ENCODE data around the gene CCR5. TPM values are rescaled to one million over a fixed set of nuclear protein-coding genes. Genes with fewer than 3 reads are reported as not detected.

The CCR5 gene
- total and polyA plus RNA-seq, 10 donors, result 2.0 to 15.5 (median 6.8) TPM

DNA sequence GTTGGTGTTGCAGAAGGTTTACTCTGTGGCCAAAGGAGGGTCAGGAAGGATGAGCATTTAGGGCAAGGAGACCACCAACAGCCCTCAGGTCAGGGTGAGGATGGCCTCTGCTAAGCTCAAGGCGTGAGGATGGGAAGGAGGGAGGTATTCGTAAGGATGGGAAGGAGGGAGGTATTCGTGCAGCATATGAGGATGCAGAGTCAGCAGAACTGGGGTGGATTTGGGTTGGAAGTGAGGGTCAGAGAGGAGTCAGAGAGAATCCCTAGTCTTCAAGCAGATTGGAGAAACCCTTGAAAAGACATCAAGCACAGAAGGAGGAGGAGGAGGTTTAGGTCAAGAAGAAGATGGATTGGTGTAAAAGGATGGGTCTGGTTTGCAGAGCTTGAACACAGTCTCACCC is 4.0 kb downstream of the CCR5 start:
- Histone ChIP-seq H3K4me1 (peaks cover 2 to 86% (median 19%) of the 10 kb centered on the region in 6 donors), H3K9me3 (no peaks in the 10 kb centered on the region), H3K27me3 (replicated peaks in 1 of 7) (no peaks in the 10 kb centered on the region), H3K36me3 (no peaks in the 10 kb centered on the region), H3K27ac (peak overlapping the region in 3 of 8 donors; percentile 18 to 56 (median 24)), H3K4me3 (peak overlapping the region in 1 of 8 donors; percentile 13)
- no peak for DNase-seq
- intact Hi-C loops (cut with DNase I; ENCODE audit: low total_unique reads), result loop anchor here (5.0 kb wide), 2 partner anchors 292 to 437 kb away; no protein-coding TSS in a partner anchor
- TF ChIP-seq POLR2AphosphoS5 (IDR thresholded peaks at IDR 0.05) (no peak), CTCF (IDR thresholded peaks at IDR 0.05 in 8 of 11, conservative IDR thresholded peaks at IDR 0.05 in 3 of 11) (no peak), POLR2A (IDR thresholded peaks at IDR 0.05) (no peak)
- 75 to 88% (median 78%) methylated on average over 3 of the region's 3 CpGs for WGBS, 5 donors

GRCh38 chr3:46375218-46375617 is 4.5 kb downstream of the CCR5 start:
- intact Hi-C loops (cut with DNase I; ENCODE audit: low total_unique reads), result no loop called here
- WGBS, 5 donors, result 58 to 79% (median 66%) methylated on average over 2 of the region's 2 CpGs

DNA sequence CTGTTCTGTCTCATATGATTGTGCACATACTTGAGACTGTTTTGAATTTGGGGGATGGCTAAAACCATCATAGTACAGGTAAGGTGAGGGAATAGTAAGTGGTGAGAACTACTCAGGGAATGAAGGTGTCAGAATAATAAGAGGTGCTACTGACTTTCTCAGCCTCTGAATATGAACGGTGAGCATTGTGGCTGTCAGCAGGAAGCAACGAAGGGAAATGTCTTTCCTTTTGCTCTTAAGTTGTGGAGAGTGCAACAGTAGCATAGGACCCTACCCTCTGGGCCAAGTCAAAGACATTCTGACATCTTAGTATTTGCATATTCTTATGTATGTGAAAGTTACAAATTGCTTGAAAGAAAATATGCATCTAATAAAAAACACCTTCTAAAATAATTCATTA is 5.1 kb downstream of the CCR5 start:
- Histone ChIP-seq H3K4me1 (peaks cover 13 to 86% (median 23%) of the 10 kb centered on the region in 6 donors), H3K27ac (peak overlapping the region in 2 of 8 donors; percentile 18 to 56), H3K36me3 (no peaks in the 10 kb centered on the region), H3K4me3 (no peak overlapping the region), H3K27me3 (replicated peaks in 1 of 7) (no peaks in the 10 kb centered on the region), H3K9me3 (no peaks in the 10 kb centered on the region)
- 5 to 23% (median 11%) methylated on average over 2 of the region's 2 CpGs for WGBS, 5 donors
- intact Hi-C loops (cut with DNase I; ENCODE audit: low total_unique reads), result no loop called here
- no peak for DNase-seq
- TF ChIP-seq CTCF (IDR thresholded peaks at IDR 0.05 in 8 of 11, conservative IDR thresholded peaks at IDR 0.05 in 3 of 11) (no peak), POLR2A (IDR thresholded peaks at IDR 0.05) (no peak), POLR2AphosphoS5 (IDR thresholded peaks at IDR 0.05) (no peak)

More at GRCh38 chr3:46375218-46375617, 4.5 kb downstream of the CCR5 start:
- Histone ChIP-seq H3K27me3 (replicated peaks in 1 of 7) (no peaks in the 10 kb centered on the region), H3K27ac (peak overlapping the region in 3 of 8 donors; percentile 18 to 56 (median 24)), H3K36me3 (no peaks in the 10 kb centered on the region), H3K4me1 (peaks cover 7 to 86% (median 22%) of the 10 kb centered on the region in 6 donors), H3K9me3 (no peaks in the 10 kb centered on the region), H3K4me3 (peak overlapping the region in 1 of 8 donors; percentile 13)
- TF ChIP-seq POLR2A (IDR thresholded peaks at IDR 0.05) (no peak), POLR2AphosphoS5 (IDR thresholded peaks at IDR 0.05) (no peak), CTCF (IDR thresholded peaks at IDR 0.05 in 8 of 11, conservative IDR thresholded peaks at IDR 0.05 in 3 of 11) (no peak)
- no peak for DNase-seq

- H3K27me3 ChIP-seq (replicated peaks in 1 of 7), result no peaks in the 10 kb centered on the region
- TF ChIP-seq CTCF (IDR thresholded peaks at IDR 0.05 in 8 of 11, conservative IDR thresholded peaks at IDR 0.05 in 3 of 11) (peak; percentile 36 to 80 (median 68)), POLR2A (IDR thresholded peaks at IDR 0.05) (no peak)
- intact Hi-C loops (cut with DNase I; ENCODE audit: low total_unique reads), result no loop called here
- H3K27ac ChIP-seq, result no peak overlapping the region
- DNase-seq, result peak; percentile 91
- no peaks in the 10 kb centered on the region for H3K36me3 ChIP-seq
- H3K4me3 ChIP-seq, result no peak overlapping the region
- H3K9me3 ChIP-seq, result no peaks in the 10 kb centered on the region
- peaks cover 19 to 78% (median 36%) of the 10 kb centered on the region in 6 donors for H3K4me1 ChIP-seq
- 46 to 56% (median 52%) methylated on average over 8 of the region's 8 CpGs for WGBS, 5 donors
Observed at GRCh38 chr3:46378426-46378942, 7.7 kb downstream of the CCR5 start.
